NK-92 (cell line): ENCODE results near the gene MAGI2.
"Not testable (repeated sequence)": the region's sequence is repeated elsewhere in the genome, so short reads cannot be mapped to it uniquely, and the experiment has no call there.

Source experiments
- DNase-seq: peaks from one replicate; lab custom pipeline; 2025; ENCODE audit not compliant: unreplicated experiment; lab: John Stamatoyannopoulos, UW

The MAGI2 gene

DNA sequence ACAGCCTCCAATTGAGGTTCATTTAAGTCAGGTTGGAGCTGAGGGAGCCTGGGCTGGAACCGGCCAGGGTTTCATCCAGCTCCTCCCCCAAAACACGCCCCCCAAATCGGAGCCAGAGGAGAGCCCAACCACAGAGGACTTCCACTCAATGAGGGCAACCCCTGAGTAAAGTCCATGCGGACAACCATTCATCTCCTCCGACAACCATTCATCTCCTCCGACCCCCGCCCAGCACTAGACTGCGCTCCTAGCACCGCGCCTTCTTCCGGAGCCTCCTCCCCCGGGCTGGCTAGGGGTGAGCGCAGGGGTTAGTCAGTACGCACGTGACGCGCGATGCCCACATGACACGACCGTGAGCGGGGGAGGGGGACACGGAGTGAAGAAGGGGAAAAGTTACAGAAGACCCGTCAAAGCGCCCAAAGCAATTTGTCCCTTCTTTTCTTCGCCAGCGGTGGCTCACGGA, 1.4 kb downstream of the MAGI2 start:
- DNase-seq: no peak

DNA sequence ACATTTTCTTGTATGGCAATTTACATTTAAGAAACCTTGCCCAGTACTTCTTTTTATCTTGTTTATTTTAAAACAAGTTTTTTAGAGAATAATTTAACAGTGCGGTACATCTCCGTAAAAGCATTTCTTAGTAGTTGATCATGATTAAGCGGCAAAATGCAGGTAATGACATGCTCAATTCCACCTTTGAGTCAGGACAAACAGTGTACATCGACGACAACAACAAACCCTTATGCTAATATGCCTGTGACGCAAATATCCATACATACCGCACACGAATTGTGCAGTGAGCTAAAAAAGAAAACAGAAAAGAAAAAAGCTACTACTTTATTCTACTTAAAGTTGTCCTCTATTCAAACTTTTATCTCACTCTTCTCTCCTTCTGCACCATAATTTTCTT, 1.9 kb downstream of the MAGI2 start:
- no peak for DNase-seq

DNA sequence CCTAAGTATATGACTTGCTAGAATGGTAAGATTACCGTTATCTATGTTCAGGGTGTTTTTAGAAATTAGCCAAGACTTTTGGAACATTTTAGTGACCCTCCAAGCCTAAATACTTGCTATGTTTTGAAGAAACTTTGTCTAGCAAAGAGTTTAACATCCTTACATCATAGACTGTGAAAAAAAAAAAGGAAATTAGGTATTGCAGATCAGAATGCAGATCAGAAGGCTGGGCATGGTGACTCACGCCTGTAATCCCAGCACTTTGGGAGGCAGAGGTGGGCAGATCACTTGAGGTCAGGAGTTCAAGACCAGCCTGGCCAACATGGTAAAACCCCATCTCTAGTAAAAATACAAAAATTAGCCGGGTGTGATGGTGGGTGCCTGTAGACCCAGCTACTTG, 10.7 kb downstream of the MAGI2 start:
- not testable (repeated sequence) for DNase-seq

DNA sequence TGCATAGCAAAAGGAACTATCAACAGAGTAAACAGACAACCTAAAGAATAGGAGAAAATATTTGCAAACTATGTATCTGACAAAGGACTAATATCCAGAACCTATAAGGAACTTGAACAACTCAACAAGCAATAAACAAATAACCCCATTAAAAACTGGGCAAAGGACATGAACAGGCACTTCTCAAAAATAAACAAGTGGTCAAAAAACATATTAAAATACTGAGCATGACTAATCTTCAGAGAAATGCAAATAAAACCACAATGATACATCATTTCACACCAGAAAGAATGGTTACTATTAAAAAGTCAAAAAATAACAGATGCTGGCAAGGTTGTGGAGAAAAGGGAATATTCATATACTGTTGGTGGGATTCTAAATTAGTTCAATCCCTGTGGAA, 17.1 kb downstream of the MAGI2 start:
- DNase-seq: no peak

DNA sequence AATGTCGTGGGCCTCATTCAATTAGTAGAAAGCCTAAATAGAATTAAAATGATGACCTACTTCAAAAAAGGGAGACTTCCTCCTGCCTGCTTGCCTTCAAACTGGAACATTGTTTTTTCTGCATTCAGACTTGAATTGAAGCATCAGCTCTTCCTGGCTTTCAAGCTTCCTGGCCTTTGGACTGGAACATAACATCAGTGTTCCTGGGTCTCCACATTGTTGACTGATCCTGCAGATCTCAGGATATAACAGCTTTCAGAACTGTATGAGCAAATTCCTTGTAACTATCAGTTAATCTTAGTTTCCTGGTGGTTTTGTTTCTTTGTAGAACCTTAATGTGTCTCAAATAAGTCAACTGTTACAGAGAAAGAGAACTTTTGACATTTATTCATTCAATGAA, 18.6 kb downstream of the MAGI2 start:
- no peak for DNase-seq

DNA sequence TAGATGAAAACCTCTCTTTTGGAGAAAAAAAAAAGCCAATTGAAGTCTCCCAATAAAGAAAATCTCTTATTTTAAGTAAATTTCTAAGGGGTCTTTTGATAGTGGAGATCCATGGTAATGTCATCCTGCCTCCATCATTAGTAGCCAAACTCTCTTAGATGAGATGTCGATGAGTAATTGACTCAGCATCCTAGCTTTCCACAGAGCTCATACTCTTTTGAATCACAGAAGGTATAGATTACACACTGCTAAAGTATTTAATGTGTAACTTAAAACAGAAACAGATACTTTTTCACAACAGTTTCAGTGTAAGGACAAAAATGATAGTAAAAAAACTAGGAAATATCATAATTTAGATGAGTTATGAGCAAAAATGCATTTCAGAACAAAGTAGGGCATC, 19.4 kb downstream of the MAGI2 start:
- no peak for DNase-seq

DNA sequence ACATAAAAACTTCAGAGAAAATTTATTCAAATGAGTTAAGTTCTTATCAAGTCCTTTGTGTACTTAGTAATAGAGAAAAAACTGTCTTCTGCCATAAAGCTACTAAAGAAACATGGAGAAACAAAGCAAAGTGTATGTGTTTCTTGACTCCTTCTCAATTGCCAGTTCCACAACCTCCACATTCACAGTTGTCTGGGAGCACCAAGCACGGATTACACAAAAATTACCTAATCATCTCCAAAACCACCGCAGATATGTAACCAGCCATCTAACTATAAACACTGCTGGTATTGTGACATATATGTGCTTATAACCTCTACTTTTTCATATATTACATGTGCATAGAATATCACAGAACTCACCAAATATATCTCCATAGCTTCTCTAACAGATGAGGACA, 23.1 kb downstream of the MAGI2 start:
- no peak for DNase-seq

DNA sequence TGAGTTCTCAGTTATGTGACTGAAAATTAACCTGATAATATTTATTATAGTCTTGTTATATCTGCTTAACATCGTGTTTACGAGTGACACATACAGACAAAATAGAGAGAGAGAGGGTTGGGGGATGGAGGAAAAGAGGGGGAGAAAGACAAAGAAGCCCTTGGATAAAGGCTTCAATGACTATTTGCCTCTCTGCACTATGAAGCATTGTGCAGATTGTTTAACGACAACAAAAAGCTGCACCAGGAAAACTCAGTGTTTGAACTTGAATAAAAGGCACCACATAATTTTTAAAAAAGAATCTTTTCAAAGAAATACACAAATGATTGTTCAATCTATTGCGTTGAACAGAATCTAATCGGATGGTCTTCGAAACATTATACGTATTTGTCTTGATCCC, 27.8 kb downstream of the MAGI2 start:
- DNase-seq: no peak

DNA sequence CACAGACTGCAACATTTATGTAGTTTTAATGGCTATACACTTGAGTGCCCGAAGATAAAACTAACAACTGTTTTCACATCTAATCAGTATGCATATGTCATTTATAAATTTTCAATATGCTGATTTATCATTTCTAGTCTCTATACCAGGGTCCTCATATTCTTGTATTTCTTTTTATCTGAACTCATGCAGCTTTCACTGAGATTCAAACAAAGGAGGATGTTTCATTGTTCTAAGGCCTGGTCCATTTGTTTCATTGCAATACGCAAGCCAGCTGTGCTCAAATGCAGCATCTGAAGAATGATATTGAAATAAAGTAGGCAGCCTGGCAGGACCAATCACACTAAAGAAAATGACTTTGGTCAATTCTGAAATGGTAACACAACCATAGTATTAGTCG, 31.7 kb downstream of the MAGI2 start:
- no peak for DNase-seq

DNA sequence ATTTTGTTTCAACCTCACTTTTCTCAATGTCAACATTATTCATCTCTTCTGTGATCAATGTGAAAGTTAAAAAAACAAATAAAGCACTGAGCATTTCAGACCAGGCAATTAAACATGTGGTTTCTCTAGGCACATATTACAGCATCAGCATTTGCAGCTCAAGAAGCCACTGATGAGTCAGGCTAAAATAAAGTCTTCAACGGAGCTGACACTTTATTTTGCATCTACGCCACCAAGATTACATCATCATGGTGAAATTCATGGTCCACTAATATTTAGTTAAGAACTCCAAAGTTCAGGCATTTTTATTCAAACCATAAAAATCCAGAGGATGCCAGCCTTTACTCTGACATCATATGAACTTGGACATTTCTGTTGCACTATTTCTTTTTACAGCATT, 33.0 kb downstream of the MAGI2 start:
- no peak for DNase-seq

DNA sequence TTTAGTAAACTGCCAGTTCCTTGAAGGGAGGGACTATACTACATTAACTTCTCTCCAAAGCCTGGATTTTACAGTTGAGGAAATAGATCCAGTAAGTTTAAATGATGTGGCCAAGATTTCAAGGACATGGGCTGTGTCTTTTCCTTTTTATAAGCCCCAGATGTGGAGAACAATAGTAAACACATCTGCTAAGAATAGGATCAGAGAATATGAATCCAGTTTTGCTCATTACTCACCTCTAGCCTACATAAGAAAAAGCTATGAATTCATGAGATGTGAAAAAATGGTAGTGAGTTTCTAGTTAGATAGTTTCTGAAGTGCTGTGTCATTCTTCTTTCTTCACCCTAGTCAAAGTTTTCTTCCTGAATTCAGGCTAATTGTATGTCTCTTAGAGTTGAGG, 38.6 kb downstream of the MAGI2 start:
- DNase-seq: no peak

DNA sequence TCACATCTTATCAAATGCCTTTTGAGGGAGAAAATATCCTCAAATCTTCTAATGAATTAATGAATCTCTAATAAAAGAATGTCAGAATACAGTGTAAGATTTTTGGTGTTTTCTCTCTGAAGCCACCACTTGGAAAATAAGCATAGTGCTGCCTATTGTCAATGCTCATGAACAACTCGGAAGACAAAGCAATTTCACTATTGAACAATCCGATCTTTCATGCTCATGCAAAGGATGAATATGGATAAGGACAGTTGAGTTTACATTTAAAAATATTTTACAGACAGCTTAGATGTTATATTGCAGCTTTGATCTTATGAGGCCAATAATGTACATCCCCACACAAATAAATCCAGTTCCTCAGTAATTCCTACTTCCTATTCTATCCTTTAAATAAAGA, 40.6 kb downstream of the MAGI2 start:
- DNase-seq: no peak

DNA sequence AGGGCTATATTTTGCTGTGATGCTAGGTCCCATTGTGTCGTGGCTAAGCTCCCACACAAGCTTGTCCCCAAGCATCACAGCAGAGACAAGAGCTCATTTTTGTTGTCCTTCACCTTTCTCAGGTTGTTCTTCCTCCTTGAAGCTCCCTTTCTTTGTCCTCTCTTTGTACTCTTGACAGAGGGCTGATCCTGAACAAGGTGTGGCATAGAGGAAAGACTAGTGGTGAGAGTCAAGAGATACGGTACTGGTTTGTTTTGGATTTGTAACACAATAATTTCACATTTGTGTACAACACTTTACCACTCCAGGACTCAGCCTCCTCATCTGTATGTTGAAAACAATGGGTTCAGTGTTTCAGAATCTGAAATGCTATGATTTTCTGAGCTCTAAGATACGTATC, 41.0 kb downstream of the MAGI2 start:
- DNase-seq: no peak

DNA sequence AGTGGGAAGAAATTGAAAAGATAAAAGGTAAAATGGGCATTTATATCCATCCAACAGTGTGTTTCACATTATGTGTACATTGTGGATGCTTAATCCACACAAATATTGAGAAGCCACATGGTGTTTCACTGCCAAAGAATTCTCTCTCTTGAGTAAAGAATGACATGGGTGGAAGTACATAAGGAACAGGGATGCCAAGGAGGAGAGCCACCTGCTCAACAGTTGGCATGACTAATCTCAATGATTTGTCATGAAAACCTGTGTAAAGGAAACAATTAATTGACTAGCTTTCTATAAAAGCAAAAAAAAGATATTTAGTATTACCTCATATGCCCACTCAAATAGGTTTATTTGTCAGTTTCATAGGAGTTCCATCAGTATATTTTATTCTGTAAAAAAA, 43.1 kb downstream of the MAGI2 start:
- DNase-seq: no peak

DNA sequence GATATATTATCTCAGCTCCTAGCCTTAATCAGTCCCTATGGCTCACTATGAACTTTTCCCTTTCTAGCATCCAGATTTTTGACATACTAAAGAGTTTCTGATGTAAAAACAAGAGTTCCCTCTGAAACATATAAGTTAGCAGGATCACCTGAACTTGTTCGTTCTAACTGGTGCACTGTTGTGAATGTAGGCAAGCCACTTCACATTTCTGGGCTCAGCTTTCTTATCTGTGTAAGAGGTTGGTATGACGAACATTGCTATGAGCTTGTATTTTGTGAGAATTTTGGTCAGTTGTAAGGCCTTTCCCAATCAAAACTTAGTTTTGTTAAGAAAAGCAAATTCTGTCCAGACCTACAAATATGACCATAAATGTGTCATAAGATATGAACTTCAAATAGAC, 46.1 kb downstream of the MAGI2 start:
- DNase-seq: no peak

DNA sequence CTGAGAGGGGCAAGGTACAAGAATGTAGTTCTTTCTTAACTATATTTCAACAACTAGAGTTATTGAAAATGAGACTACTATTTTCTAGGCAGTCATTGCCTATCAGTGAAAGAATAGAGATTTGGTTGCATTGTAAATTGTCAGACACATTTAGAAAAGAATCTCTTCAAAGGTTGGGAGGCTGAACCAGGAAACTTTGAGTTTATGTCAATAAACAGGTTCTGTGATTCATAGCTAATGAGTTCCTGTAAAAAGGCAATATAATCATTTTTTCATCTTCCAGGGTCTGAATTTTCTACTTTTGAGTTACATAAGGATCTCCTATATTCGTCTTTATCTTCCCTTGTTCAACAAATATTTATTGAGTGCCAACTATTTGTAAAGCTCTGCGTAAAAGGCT, 47.1 kb downstream of the MAGI2 start:
- no peak for DNase-seq

DNA sequence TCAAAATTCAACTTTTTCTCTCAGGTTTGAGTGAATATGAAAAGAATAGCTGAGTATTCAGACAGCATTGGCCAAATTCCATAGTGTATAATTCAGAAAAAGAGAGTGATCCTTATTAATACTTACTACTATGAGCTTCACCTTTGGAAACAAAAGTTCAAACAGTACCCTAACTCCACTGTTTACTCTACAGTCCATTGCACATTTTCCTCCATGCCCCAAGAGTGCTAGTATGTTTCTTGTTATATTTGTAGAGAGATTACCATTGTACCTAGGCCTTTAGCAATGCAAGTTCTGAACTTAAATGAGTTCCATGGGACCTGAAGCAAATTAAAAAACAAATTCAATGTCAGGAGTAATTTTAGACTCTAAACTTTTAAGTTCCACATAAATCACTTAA, 48.1 kb downstream of the MAGI2 start:
- DNase-seq: no peak

DNA sequence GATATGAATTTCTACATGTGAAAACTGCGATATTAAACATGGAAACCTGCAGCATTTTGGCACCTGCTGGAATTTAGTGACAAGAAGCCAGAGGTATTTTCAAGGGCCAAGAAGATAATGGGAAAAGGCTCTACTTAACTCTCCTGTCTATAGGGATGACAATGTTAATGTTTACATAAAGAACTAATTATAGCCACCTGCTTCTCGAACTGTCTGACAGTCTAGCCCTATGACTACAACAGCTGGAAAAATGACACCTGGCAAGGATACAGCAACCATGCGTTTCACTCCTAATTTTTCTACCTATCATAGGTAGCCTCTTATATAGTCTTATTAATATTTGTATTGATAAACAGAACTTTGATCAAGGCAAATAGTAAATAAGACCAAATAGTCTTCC, 49.6 kb downstream of the MAGI2 start:
- no peak for DNase-seq

DNA sequence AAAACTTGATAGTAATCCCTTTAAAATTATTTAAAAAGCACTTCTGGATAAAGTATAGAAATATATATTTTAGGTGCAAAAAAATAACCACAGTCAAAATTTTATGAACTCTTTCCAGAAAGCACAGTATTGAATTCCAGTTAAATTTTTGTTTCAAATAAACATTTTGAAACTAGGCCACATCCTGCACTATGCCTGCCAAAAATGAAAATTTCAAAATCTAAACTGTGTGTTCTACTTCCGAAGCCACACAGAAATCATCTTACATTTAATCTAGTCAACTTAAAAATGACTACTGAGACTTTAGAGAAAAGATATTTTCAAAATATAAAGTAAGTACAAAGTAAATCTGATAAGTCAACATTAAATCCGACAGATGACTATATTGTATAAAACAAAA, 50.0 kb downstream of the MAGI2 start:
- DNase-seq: no peak

DNA sequence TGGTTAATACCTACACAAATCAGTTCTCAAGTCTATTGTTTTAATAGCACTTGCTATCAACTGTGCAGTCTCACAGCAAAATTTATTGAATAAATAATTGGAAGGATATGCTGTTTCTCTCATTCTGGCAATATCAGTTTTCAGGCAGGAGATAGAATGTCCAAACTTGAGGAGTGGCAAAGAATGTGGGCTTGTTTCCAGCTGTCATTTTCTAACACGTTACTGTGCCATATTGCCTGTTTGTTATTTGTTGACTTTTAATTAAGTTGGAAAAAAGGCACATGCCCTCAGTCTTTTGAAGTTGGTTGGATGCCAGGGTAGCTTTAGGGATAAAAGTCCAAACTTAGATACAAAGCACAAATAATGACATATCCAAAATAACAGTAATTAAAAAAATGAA, 52.2 kb downstream of the MAGI2 start:
- DNase-seq: no peak

DNA sequence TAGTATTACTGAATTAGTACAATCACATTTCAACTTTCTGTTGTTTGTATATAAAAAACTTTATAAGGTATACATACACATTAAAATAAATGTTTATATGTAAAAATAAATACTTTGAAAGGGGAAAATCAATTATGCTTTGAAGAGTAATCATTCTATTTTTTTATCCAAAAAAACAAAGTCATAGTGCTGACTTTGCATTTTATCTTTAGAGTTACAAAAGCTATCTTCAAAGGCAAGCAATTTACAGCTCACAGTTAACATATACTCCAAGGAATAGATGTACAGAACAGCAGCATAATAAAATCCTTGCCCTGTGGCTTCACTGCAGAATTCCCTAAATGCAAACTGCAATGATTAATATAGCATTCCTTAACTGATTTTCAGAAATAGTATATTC, 53.2 kb downstream of the MAGI2 start:
- DNase-seq: no peak

DNA sequence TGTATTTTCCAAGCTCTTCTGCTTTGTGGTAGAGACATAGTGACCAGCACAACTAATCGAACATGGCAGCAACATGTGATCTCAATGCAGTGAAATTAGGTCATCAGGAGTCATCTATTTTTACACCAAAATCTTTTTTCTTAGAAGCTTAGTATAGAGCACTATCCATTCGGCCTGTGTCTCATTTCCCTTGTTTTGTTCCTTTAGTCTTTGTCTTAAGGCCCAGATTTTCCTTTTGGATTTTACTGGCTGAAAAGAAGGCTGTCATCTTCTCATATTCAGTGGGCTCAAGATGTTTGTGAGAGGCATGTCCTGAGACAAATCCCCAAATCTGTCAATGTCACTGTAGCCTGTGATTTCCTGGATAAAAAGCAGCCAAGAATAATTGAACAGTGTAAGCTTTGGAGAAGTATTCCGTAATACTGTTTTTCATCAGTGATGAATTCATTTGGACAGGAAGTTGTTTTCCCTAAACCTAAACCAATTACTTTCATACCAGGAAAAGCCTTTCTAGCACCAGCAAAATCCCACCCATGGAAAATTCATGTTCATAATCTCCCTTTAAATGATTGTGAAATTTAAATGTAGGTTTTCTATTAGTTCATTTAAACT, 55.2 kb downstream of the MAGI2 start:
- no peak for DNase-seq

DNA sequence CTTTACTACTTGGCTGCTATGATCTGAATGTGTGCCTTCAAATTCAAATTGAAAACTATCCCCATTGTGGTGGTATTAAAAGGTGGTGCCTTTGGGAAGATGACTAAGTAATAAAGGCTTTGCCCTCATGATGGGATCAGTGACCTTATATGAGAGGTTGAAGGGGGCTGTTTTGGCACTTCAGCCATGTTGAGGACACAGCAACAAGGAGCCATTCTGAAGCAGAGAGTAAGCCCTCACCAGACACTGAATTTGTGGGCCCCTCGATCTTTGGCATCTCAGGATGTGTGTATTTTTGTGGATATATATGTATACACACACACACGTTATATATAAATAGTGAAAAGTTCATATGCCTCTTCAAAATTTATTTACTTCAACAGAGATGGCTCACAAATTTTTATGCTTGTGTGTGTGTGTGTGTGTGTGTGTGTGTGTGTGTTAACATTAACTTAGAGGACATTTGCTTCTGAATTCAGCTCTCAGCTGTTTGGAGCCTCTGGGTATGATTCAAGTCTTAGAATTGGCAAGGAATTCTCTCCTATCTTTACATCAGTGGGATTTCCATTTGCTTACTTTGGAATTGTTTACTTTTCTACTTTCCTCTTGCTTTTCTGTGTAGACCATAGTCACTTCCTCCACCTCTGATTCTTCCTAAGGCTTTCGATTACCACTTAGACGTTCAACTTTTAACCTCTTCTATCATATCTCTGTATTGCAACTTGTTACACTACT, 66.6 kb downstream of the MAGI2 start:
- DNase-seq: no peak
